Measurements from ENCODE around the gene PRKAR1A.
A peak's percentile ranks its signal among the peaks of the same experiment; 100 is the strongest.

PRKAR1A gene

DNA sequence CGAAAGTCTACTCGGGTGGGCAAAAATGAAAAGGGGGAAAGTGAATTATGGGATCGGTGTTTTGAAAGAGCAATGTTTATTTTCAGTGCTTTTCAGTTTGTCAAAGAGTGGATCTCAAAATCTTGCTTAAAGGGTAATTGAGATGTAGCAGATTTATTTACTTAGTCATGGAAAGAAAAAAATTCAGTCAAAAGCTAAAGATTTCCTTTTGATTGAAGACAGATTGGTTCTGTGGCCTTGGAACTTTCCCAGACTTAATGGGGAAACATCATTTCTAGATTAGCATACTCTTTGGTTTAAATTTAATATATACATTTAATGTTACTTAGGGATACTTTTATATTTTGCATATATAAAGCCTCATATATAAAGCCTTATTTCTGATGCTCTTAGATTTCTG lies 20.6 kb downstream of the PRKAR1A start:
- TF ChIP-seq, protein P1, sequence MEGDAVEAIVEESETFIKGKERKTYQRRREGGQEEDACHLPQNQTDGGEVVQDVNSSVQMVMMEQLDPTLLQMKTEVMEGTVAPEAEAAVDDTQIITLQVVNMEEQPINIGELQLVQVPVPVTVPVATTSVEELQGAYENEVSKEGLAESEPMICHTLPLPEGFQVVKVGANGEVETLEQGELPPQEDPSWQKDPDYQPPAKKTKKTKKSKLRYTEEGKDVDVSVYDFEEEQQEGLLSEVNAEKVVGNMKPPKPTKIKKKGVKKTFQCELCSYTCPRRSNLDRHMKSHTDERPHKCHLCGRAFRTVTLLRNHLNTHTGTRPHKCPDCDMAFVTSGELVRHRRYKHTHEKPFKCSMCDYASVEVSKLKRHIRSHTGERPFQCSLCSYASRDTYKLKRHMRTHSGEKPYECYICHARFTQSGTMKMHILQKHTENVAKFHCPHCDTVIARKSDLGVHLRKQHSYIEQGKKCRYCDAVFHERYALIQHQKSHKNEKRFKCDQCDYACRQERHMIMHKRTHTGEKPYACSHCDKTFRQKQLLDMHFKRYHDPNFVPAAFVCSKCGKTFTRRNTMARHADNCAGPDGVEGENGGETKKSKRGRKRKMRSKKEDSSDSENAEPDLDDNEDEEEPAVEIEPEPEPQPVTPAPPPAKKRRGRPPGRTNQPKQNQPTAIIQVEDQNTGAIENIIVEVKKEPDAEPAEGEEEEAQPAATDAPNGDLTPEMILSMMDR (IDR thresholded peaks at IDR 0.05; ENCODE audit: low read depth, low read length), result no peak
- no peak for DNase-seq (ENCODE audit: low read depth, low spot score)
- in situ Hi-C loops (cut with HindIII; ENCODE audit: low sequenced_read_pairs), result no loop called here
- H3K4me3 ChIP-seq (ENCODE audit: low read depth, low read length), result no peak overlapping the region

DNA sequence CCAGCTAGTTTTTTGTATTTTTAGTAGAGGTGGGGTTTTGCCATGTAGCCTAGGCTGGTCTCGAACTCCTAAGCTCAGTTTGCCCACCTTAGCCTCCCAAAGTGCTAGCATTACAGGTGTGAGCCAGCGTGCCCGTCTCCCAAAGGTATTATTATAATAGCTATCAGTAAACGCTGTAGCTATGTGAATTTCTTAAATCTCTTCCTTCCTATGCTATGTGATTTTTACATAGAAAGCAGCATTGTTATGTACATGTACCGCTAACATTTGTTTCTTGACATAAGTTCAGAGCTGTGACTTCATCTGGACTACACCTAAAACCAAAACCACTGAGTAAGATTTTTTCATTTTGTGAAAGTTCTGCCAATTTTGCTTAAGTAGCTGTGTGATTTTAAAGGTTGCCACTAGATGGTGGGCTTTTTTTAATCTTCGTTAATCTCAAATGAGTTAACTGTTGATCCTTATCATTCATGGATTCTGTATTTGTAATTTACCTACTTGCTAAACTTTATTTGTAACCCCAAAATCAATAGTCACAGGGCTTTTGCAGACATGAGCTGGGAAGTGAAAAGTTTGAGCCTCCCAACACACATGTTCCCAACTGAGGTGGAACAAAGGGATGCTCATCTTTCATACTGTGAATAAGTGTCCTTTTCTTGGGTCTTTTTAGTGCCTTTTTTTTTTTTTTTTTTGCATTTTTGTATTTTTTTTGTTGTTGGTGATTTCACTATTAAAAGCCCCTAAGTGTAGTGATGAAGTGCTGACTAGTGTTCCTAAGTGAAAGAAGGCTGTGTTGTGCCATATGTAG lies 21.9 kb downstream of the PRKAR1A start:
- no peak overlapping the region for H3K4me3 ChIP-seq (ENCODE audit: low read depth, low read length)
- in situ Hi-C loops (cut with HindIII; ENCODE audit: low sequenced_read_pairs), result no loop called here
- TF ChIP-seq, protein P1 (IDR thresholded peaks at IDR 0.05; ENCODE audit: low read depth, low read length), result peak; percentile 47
- DNase-seq (ENCODE audit: low read depth, low spot score), result peak; percentile 61

DNA sequence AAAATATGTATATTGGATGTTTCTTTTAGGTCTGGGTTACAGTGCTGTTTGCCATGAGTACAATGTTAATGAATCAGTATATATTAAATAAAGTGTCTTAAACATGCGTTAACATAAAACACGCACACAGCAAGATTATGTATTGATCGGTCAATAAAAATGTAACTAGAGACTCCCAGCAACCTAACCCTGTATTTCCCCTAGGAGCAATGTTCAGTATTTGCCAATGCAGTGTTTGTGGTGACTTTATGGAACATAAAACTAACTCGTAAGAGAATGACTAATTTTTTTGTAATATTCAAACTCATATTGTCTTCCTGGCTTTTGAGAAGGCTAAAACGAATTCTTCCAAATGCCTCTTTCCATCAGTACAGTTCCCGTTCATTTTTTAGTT lies 22.5 kb downstream of the PRKAR1A start:
- no peak overlapping the region for H3K4me3 ChIP-seq (ENCODE audit: low read depth, low read length)
- no peak for DNase-seq (ENCODE audit: low read depth, low spot score)
- in situ Hi-C loops (cut with HindIII; ENCODE audit: low sequenced_read_pairs), result no loop called here
- TF ChIP-seq, protein P1 (IDR thresholded peaks at IDR 0.05; ENCODE audit: low read depth, low read length), result no peak

DNA sequence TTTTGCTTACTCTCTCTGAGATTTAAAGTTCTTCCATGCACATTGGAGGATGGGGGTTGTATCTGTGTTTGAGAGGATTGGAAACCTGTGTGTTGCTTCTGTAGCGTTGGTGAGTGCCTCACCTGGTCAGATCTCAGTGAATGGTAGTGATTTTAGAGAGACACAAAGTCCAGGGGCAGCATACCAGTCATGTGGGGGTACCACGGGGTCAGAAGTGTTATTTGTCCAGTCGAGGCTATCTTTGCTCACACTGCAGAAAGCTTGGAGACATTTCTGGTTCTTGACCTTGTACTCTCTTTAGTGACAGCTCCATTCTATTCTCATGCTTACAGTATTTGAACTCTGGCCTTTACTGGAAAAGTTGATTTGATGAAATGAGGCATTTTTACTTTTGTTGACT lies 23.7 kb downstream of the PRKAR1A start:
- TF ChIP-seq, protein P1 (IDR thresholded peaks at IDR 0.05; ENCODE audit: low read depth, low read length), result no peak
- no peak overlapping the region for H3K4me3 ChIP-seq (ENCODE audit: low read depth, low read length)
- in situ Hi-C loops (cut with HindIII; ENCODE audit: low sequenced_read_pairs), result no loop called here
- DNase-seq (ENCODE audit: low read depth, low spot score), result no peak

DNA sequence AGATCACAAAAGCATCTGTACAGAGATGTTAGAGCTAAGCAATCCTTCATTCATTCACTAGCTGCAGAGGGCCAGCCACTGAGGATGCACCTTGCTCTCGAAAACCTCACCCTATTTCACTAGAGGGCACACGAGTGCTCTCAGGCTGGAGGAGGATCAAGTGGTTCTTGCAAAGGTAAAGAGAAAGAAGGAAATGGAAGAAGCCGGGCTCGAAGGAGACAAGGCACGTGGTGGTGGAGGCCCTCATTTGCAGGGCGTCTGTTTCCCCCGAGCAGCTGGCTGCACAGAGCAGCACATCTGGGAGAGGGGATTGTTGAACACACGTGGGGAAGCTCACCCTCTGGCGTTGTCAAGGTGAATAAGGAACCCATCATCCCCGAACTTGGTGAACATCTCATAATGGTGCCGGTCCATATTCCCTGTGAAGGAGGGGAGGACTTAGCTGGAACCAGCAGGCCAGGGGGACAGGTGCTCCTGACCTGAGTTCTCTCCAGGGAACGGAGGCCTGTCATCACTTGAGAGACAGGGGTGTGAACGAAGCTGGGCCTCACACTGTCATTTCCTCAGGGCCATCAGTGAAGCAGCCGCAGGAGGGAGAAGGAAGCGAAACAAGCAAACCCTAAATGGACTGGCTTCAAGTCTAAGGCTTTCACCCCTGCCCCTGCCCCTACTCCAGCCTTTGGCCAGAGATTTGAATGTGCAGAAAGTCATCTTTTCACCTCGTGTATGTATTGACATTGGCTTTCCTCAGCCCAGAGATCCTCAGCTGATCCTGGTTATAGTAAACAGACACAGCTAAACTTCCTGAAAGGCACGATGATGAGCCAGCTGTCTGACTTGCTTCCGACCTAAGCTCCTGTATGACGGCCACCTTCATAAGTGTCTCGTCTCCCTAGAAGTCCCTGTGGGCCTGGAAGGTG lies 27.6 kb downstream of the PRKAR1A start:
- TF ChIP-seq, protein P1 (IDR thresholded peaks at IDR 0.05; ENCODE audit: low read depth, low read length), result no peak
- in situ Hi-C loops (cut with HindIII; ENCODE audit: low sequenced_read_pairs), result no loop called here
- peak; percentile 10 for DNase-seq (ENCODE audit: low read depth, low spot score)
- no peak overlapping the region for H3K4me3 ChIP-seq (ENCODE audit: low read depth, low read length)

DNA sequence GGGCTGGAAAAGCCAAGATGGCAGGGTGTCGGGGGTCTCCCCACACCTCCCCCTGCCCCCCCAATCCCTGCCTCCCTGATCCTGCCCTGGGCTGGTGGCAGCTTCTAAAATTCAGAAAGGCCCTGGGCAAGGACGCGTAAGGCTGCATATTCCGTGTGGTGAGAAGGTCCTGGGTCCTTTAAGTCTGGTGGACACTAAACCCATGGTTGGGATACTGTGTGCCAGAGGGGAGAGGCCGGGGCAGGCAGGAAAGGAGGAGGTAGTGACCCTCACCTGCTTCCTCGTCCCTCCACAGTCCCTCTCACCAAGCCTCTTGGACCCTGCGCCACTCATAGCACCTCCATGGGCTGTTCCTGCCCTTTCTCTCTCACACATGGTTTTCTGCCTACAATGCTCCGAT lies 28.8 kb downstream of the PRKAR1A start:
- H3K4me3 ChIP-seq (ENCODE audit: low read depth, low read length), result no peak overlapping the region
- TF ChIP-seq, protein P1 (IDR thresholded peaks at IDR 0.05; ENCODE audit: low read depth, low read length), result no peak
- in situ Hi-C loops (cut with HindIII; ENCODE audit: low sequenced_read_pairs), result no loop called here
- no peak for DNase-seq (ENCODE audit: low read depth, low spot score)
